Activated T-helper 17 cell treated with anti-CD3 and anti-CD28 coated beads, Interleukin-2, amount 50 U/mL, for 72 hours (primary cell): ENCODE results near the gene CDK5RAP1. TPM values are rescaled to one million over a fixed set of nuclear protein-coding genes. Genes with fewer than 3 reads are reported as not detected.
"Not testable (repeated sequence)": the region's sequence is repeated elsewhere in the genome, so short reads cannot be mapped to it uniquely, and the experiment has no call there.

Experiments
- ATAC-seq: fragments of 150-1000 bp; cut with Tn5 transposase; replicated peaks from 2 replicates; pipeline ENCODE4 v1.10.0; 2021; ENCODE audit warnings: mild to moderate bottlenecking, moderate library complexity
- H3K27ac Mint-ChIP-seq: one replicate; pipeline ENCODE4 v1.8.0; 2022; ENCODE audit warnings: mixed read lengths
- H3K27me3 Mint-ChIP-seq: one replicate; pipeline ENCODE4 v1.8.0; 2022; ENCODE audit warnings: mixed read lengths
- H3K36me3 Mint-ChIP-seq: one replicate; pipeline ENCODE4 v1.8.0; 2022; ENCODE audit warnings: low read depth, mild to moderate bottlenecking, mixed read lengths
- H3K4me1 Mint-ChIP-seq: one replicate; pipeline ENCODE4 v1.8.0; 2022; ENCODE audit warnings: mixed read lengths
- H3K4me3 Mint-ChIP-seq: one replicate; pipeline ENCODE4 v1.8.0; 2022; ENCODE audit warnings: mild to moderate bottlenecking, mixed read lengths
- H3K9me3 Mint-ChIP-seq: one replicate; pipeline ENCODE4 v1.8.0; 2022; ENCODE audit warnings: mixed read lengths
- total RNA-seq, 2 donors: library from RNA; stranded (reverse); gene quantifications; one replicate each; pipeline ENCODE4 v1.2.3, GENCODE V29; 2022

The CDK5RAP1 gene, protein sequence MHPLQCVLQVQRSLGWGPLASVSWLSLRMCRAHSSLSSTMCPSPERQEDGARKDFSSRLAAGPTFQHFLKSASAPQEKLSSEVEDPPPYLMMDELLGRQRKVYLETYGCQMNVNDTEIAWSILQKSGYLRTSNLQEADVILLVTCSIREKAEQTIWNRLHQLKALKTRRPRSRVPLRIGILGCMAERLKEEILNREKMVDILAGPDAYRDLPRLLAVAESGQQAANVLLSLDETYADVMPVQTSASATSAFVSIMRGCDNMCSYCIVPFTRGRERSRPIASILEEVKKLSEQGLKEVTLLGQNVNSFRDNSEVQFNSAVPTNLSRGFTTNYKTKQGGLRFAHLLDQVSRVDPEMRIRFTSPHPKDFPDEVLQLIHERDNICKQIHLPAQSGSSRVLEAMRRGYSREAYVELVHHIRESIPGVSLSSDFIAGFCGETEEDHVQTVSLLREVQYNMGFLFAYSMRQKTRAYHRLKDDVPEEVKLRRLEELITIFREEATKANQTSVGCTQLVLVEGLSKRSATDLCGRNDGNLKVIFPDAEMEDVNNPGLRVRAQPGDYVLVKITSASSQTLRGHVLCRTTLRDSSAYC
- total RNA-seq = 10 to 100 TPM; 24.1 to 44.5 TPM

DNA sequence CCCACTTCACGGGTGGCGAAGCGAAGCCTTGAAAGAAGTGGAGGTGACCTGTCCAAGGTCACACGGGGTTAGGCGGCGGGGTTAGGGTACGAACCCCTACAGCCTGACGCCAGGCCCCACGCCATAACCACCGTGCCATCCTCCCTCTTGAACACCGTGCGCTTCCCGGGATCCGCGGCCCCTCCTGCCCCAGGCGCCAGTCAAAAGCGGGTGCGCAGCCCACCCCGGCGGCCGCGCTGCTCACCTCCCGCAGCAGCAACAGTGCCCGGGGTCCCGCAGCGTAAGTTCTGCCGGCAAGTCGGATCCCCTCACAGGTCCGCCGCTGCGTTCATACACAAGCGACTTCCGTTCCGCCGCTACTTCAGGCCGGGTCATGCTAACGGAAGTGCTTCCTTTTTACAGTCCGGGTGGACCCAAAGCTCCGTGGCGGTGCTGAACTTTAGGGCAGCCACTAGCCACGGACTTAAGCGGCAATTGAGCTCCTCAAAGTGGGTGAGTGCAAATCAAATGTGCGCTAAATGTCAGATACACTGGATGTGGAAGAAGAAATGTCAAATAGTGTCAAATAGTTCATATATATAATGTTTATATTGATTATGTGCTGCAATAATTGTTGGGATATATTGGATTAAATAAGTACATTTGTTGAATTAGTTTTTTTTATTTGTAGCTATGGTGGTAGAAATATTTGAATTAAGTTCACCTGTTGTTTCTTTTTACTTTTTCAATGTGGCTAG, at the start of gene CDK5RAP1:
Gene CDK5RAP1 (minus strand): TSS at position 336 of the 737 bp plus-strand sequence. CDS start 4,455 bp downstream, outside the sequence.
- Mint-ChIP-seq H3K27me3 (no peaks in the 10 kb centered on the region), H3K36me3 (peaks cover 11% of the 10 kb centered on the region), H3K4me1 (peaks cover 12% of the 10 kb centered on the region), H3K9me3 (no peaks in the 10 kb centered on the region), H3K27ac (peak within 1 kb of the TSS; percentile 88), H3K4me3 (peak within 1 kb of the TSS; percentile 85)
- peak; percentile 98 for ATAC-seq

DNA sequence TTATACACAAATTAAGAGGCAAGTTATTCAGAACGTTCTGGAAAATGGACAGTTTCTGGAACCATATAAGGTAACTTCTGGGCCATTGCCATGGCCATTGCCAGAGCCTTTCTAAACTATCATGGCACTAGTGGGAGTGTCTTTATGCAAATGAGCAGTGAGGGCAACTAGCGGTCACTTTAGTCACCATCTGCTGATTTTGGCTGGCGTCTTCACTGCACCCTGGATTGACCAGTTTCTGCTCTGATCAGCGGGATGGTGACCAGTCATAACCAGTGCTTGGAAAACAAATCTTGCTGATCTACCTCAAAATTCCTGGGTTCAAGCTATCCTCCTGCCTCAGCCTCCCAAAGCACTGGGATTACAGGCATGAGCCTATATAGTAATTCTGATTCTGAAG, 49.5 kb upstream of the CDK5RAP1 start:
- H3K27ac Mint-ChIP-seq = no peak overlapping the region

DNA sequence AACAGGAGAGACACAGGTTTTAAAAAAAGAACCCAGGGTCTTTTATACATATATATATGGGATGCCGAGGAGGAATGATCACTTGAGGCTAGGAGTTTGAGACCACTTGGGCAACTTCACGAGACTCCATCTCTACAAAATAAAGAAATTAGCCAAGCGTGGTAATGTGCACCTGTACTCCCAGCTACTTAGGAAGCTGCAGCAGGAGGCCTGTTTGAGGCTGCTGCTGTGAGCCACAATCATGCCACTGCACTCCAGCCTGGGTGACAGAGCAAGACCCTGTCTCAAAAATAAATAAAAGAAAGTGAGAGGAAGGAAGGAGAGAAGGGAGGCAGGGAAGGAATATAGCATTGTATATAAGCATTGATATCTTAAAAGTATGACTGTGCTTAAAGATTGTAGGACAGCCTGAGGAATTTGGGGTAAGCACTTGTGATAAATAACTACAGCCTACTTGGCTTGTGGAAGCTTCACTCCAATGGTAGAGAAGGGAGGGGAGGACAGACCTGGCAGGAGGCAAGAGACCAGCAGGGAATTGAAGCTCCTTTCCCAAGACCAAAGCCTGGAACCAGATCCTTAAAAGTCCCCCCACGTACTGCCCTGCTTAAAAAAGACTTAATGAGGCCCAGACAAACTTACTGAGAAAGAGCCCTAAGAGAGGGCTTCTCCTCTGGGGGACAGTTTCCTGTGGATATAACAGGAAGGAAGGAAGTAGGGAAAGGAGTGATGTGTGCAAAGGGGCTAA, 44.7 kb upstream of the CDK5RAP1 start:
- Mint-ChIP-seq H3K27me3 (no peaks in the 10 kb centered on the region), H3K9me3 (no peaks in the 10 kb centered on the region), H3K4me3 (no peak overlapping the region), H3K27ac (no peak overlapping the region), H3K36me3 (no peaks in the 10 kb centered on the region), H3K4me1 (peaks cover 12% of the 10 kb centered on the region)
- no peak for ATAC-seq

More for the DNA sequence above, 49.5 kb upstream of the CDK5RAP1 start:
- Mint-ChIP-seq H3K9me3 (no peaks in the 10 kb centered on the region), H3K4me3 (no peak overlapping the region), H3K27me3 (no peaks in the 10 kb centered on the region), H3K36me3 (no peaks in the 10 kb centered on the region), H3K4me1 (no peaks in the 10 kb centered on the region)
- no peak for ATAC-seq

DNA sequence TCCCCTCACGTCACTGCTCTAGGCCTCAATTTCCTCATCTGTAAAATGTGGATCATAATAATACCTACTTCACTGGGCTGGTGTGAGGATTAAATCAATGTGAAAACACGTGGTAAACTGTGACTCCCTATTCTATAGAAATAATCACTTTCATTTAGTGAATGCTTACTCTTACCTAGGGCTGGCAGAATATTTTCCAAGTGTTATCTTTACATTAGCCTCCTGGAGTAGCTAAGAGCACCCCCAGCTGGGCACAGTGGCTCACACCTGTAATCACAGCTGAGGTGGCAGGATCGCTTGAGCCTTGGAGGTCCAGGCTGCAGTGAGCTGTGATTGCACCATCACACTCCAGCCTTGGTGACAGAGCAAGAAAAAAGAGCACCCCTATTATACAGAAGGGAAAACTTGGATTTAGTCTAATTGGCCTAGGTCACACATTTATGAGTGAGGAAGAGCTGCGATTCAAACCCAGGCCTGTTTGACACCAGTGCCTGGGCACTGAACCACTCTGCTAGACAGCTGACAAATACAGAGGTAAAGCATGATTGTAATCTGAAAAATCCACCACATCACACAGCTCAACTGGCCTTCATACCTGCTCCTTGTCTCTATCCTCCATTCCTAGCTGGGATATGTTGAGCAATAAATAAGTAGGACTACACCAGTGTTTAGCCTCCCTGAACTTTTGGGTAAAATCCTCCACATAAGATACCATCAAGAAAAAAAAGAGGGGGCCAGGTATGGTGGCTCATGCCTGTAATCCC, 43.7 kb upstream of the CDK5RAP1 start:
- peak overlapping the region; percentile 92 for H3K4me3 Mint-ChIP-seq
- H3K4me1 Mint-ChIP-seq = peaks cover 12% of the 10 kb centered on the region
- no peaks in the 10 kb centered on the region for H3K27me3 Mint-ChIP-seq
- H3K27ac Mint-ChIP-seq = peak overlapping the region; percentile 78
- no peaks in the 10 kb centered on the region for H3K36me3 Mint-ChIP-seq
- no peak for ATAC-seq
- H3K9me3 Mint-ChIP-seq = no peaks in the 10 kb centered on the region

DNA sequence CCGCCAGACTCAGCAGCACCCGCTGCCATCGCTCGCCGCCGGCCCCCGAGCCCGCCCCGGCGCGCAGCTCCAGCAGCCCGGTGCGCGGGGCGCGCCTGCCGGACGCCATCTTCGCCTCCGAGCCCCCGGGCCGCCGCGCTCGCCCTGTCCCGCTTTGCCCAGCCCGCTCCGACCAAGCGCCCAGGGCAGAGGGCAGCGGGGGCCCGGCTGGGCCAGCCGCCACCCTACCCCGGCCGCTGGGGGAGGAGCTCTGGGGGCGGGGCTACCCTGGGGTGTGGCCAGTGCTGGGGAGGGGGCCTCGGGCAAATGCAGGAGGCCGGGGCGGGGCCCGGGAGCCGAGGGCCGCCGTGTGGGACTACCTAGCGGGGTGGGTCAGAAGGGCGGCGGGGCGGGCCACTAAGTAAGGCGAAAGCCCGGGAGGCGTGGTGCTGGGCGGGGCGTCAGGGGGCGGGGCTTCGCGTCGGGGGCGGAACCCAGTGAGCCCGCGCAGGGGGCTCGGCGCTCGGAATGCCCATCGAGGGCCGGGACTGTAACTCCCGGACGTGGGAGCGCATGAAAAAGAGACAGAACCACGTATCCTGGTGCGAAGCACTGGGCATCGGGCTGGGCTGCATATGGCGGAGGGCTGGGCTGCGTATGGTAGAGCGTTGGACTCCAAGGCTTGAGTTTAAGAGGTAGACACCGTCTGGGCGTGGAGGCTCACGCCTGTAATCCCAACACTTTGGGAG, 42.4 kb upstream of the CDK5RAP1 start, which contains the start of gene SNTA1:
Gene SNTA1 (minus strand): TSS at position 252 of the 728 bp plus-strand sequence. CDS start 143 bp downstream, at position 109.
- H3K4me1 Mint-ChIP-seq = peaks cover 12% of the 10 kb centered on the region
- H3K9me3 Mint-ChIP-seq = no peaks in the 10 kb centered on the region
- no peaks in the 10 kb centered on the region for H3K36me3 Mint-ChIP-seq
- no peaks in the 10 kb centered on the region for H3K27me3 Mint-ChIP-seq
- ATAC-seq = peak; percentile 97
- H3K4me3 Mint-ChIP-seq = peak within 1 kb of the TSS; percentile 92
- H3K27ac Mint-ChIP-seq = peak within 1 kb of the TSS; percentile 78

DNA sequence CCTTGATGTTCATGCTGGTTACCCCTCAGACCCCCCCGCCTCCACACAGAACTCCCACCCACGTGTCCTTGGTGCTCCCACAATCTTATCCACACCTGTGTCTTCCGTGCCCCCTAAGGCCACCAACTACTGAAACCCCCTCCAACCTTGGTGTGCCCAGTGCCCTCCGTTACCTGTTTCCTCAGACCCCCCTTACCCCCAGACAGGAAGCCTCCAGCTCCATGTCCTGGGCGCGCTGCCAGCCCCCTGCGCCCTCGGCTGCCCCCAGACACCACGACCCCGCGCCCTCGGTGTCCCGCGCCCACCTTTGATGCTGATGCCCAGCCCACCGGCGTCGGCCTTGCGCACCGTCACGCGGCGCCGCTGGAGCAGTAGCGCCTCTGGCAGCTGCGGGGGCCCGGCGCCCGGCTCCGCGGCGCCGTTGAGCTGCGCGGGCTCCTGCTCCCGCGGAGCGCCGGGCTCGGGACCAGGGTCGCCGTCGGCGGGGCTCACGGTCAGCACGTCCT, 41.7 kb upstream of the CDK5RAP1 start:
- Mint-ChIP-seq H3K27me3 (no peaks in the 10 kb centered on the region), H3K27ac (no peak overlapping the region), H3K4me3 (peak overlapping the region; percentile 92), H3K4me1 (peaks cover 12% of the 10 kb centered on the region), H3K9me3 (no peaks in the 10 kb centered on the region), H3K36me3 (no peaks in the 10 kb centered on the region)
- peak; percentile 18 for ATAC-seq

DNA sequence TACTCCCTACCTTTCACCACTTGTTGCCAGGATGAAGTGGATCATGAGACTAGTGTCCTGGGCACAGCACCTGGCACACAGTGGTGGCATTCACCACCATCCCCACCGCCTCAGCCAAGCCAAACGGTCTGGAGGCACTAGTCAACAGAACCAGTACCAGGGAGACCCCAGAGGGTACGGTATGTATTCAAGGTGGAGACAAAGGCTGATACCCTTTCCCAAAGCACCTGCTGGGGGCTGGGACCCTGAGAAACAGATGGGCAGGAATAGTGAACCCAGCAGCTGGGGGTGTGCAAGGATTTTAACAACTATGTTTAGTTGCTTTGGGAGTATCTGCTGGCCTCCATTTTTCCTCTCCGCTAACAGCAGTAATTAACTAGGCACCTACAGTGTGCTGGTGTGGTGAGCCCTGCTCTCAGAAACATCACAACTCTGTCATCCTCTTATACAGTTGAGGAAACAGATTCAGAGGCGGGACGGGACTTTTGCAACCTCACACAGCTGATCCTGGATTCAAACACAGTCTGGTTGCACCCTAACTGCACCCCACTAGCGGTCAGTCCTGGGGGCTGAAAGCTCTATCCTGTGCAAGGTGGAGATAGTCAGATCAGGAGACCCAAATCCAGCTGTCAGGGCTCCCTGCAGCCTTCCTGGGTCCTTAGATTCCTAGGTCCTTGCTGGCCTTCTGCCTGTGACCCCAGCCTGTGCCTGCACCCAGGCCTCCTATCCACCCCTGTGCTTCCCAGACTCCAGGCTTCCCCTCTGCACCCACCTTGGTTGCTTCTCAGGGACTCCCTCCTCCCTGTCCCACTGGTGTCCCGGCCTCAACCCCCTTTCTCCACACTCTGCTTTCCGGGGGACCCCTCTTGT, 41.1 kb upstream of the CDK5RAP1 start:
- H3K27me3 Mint-ChIP-seq = no peaks in the 10 kb centered on the region
- H3K27ac Mint-ChIP-seq = no peak overlapping the region
- H3K9me3 Mint-ChIP-seq = no peaks in the 10 kb centered on the region
- H3K4me1 Mint-ChIP-seq = peaks cover 12% of the 10 kb centered on the region
- no peaks in the 10 kb centered on the region for H3K36me3 Mint-ChIP-seq
- no peak for ATAC-seq
- H3K4me3 Mint-ChIP-seq = peak overlapping the region; percentile 92

DNA sequence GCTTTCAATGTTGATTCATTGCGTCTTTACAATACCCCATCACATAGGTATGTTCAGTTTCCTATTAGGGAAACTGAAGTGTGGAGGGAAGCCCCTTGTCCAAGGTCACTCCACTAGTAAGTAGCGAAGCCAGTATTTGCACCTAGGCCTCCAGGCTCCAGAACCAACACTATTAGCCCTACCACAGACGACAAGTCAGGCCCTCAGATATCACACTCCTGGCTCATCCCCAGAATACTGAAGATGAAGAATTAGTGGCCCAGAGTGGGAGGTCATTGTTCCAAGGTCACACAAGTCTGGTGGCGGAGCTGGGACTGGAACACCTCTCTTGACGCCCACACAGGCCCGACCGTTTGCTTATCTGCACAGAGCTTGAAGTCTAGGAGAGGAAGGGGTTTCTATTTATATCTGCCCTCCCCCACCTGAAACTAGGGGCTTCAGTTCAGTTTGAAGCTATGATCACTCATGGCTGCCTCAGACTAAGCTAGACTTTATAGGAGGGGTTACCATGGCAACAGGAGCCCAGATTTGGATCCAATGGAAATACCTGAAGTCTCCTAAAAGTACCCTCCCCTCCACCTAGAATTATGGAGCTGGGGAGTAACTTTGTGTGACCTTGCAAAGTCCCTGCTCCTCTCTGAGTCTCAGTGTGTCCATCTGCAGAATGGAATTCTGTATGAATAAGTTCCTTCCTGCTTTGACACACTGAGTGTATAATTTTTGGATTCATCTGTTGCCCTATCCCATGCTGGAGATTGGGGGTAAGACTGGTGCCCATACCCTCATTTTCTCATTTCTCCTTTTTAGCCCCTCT, 40.0 kb upstream of the CDK5RAP1 start:
- peaks cover 12% of the 10 kb centered on the region for H3K4me1 Mint-ChIP-seq
- no peak overlapping the region for H3K27ac Mint-ChIP-seq
- H3K36me3 Mint-ChIP-seq = no peaks in the 10 kb centered on the region
- H3K27me3 Mint-ChIP-seq = no peaks in the 10 kb centered on the region
- H3K4me3 Mint-ChIP-seq = no peak overlapping the region
- no peaks in the 10 kb centered on the region for H3K9me3 Mint-ChIP-seq
- no peak for ATAC-seq

DNA sequence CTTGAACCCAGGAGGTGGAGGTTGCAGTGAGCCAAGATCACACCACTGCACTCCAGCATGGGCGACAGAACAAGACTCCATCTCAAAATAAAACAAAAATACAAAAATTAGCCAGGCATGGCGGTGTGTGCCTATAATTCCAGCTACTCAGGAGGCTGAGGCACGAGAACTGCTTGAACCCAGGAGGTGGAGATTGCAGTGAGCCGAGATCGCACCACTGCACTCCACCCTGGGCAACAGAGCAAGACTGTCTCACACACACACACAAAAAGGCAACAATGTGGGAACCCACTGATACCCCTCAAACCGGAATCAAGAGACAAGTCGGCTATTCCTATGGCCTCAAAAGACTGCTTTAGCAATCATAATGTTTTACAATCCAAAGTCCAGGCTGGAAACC, 39.2 kb upstream of the CDK5RAP1 start:
- H3K9me3 Mint-ChIP-seq, ATAC-seq, H3K4me3 Mint-ChIP-seq, H3K27ac Mint-ChIP-seq, H3K27me3 Mint-ChIP-seq, H3K36me3 Mint-ChIP-seq: not testable (repeated sequence)
- H3K4me1 Mint-ChIP-seq = peaks cover 12% of the 10 kb centered on the region

DNA sequence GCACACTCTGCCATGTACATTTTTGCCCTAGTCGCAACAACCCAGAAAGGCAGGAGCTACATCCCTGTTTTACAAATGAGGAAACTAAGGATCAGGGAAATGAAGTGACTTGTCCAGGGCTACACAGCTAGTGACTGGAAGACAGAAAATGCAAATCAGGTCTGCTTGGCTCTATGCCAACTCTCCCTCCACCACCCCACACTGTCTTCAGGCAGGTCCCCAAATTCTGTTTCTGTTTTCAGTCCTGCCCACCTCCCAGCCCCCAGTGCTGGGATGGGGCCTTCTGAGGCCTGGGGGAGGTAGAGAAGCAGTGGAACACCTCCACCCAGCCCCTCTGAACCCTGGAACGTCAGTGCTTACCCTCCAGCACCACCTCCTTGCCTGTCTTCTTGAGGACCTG, 37.2 kb upstream of the CDK5RAP1 start:
- Mint-ChIP-seq H3K9me3 (no peaks in the 10 kb centered on the region), H3K4me1 (no peaks in the 10 kb centered on the region), H3K27ac (no peak overlapping the region), H3K27me3 (no peaks in the 10 kb centered on the region), H3K4me3 (no peak overlapping the region), H3K36me3 (no peaks in the 10 kb centered on the region)
- no peak for ATAC-seq

DNA sequence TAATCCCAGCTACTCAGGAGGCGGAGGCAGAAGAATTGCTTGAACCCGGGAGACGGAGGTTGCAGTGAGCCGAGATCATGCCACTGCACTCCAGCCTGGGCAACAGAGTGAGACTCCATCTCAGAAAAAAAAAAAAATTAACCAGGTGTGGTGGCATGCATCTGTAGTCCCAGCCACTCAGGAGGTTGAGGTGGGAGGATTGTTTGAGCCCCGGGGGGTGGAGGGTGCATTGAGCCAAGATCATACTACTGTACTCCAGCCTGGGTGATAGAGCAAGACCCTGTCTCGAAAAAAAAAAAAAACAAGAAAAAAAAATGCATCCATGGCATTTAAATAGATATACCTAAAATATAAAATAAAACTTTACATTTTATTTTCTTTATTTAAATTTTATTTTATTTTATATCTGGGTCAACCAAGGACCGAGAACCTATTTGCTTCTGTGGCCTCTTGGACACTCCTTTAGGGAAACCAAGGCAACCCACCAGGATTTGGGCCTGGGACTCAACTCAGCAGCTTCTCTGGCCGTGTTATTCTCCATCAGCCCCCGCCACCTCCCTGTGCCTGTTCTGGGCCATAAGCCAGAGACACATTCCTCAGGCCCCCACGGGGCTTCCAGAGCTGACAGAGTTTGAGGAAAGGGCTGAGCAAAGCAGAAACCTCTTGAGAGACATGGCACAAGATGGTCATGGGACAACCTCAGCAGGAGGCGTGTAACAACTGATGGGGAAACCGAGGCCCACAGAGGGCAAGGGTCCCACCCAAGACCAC, 36.0 kb upstream of the CDK5RAP1 start:
- H3K4me1 Mint-ChIP-seq = no peaks in the 10 kb centered on the region
- no peaks in the 10 kb centered on the region for H3K27me3 Mint-ChIP-seq
- H3K27ac Mint-ChIP-seq = no peak overlapping the region
- no peaks in the 10 kb centered on the region for H3K9me3 Mint-ChIP-seq
- no peaks in the 10 kb centered on the region for H3K36me3 Mint-ChIP-seq
- ATAC-seq = no peak
- H3K4me3 Mint-ChIP-seq = no peak overlapping the region
